DND-41 (cell line): Measurements from ENCODE around the gene QSOX2.

Experiments
- ATAC-seq: fragments of 200-7000 bp; cut with Tn5 transposase; 3 replicates; pipeline ENCODE4 v1.9.1; 2021; ENCODE audit warnings: low read depth; ENCODE audit not compliant: insufficient read depth
- DNase-seq: peaks from one replicate; pipeline ENCODE4 v3.0.0-alpha.2; 2020
- H2AFZ ChIP-seq: 2 replicates; pipeline ENCODE4 v1.6.0; 2012; ENCODE audit warnings: low read depth, low read length
- H3K27ac ChIP-seq: 2 replicates; pipeline ENCODE4 v1.5.1; 2012; ENCODE audit warnings: low read length, inconsistent platforms
- H3K27me3 ChIP-seq: fragments of 200-600 bp; sonication (generic); 2 replicates; pipeline ENCODE4 v1.6.0; 2012; ENCODE audit warnings: low read length, mild to moderate bottlenecking, inconsistent platforms; ENCODE audit not compliant: insufficient read depth, poor library complexity
- H3K36me3 ChIP-seq: 2 replicates; pipeline ENCODE4 v1.5.1; 2012; ENCODE audit warnings: low read length, inconsistent platforms; ENCODE audit not compliant: insufficient read depth
- H3K4me1 ChIP-seq: 2 replicates; pipeline ENCODE4 v1.5.1; 2012; ENCODE audit warnings: mild to moderate bottlenecking, low read length; ENCODE audit not compliant: insufficient read depth
- H3K4me2 ChIP-seq: 2 replicates; pipeline ENCODE4 v1.6.0; 2012; ENCODE audit warnings: mild to moderate bottlenecking, moderate library complexity, low read length, inconsistent platforms; ENCODE audit not compliant: insufficient read depth
- H3K4me3 ChIP-seq, 2 experiments: fragments of 200-600 bp in 1 of 2; shearing (Covaris generic) in 1 of 2; 2 replicates each; pipeline ENCODE4 v1.5.1; 2012 to 2016; ENCODE audit warnings: inconsistent platforms in 2 of 2, low read length in 2 of 2, mild to moderate bottlenecking in 2 of 2, low read depth in 1 of 2, moderate library complexity in 1 of 2
- H3K79me2 ChIP-seq: 2 replicates; pipeline ENCODE4 v1.6.0; 2012; ENCODE audit warnings: low read length, inconsistent platforms; ENCODE audit not compliant: insufficient read depth
- H3K9ac ChIP-seq: 2 replicates; pipeline ENCODE4 v1.6.0; 2012; ENCODE audit warnings: low read depth, mild to moderate bottlenecking, inconsistent platforms, low read length, moderate library complexity
- H3K9me3 ChIP-seq: 2 replicates; pipeline ENCODE4 v1.5.1; 2012; ENCODE audit warnings: low read length, moderate library complexity, mild to moderate bottlenecking, inconsistent platforms; ENCODE audit not compliant: insufficient read depth, severe bottlenecking
- H4K20me1 ChIP-seq: 2 replicates; pipeline ENCODE4 v1.6.0; 2012; ENCODE audit warnings: low read length; ENCODE audit not compliant: insufficient read depth
- CTCF ChIP-seq: IDR thresholded peaks from 2 replicates; pipeline ENCODE4 v1.5.1; 2012; ENCODE audit warnings: borderline replicate concordance, low read length, moderate library complexity, mild to moderate bottlenecking; ENCODE audit not compliant: poor library complexity, severe bottlenecking; ENCODE audit errors: extremely low read depth
- EZH2 ChIP-seq: IDR thresholded peaks from 3 replicates; pipeline ENCODE4 v1.6.1; 2012; ENCODE audit warnings: borderline replicate concordance, low read depth, mild to moderate bottlenecking, moderate library complexity, low read length, inconsistent platforms; ENCODE audit not compliant: severe bottlenecking

The QSOX2 gene

GRCh38 chr9:136178061-136178772 lies 67.4 kb downstream of the QSOX2 start:
- no peaks in the 10 kb centered on the region for H3K36me3 ChIP-seq
- no peak for DNase-seq
- H3K9me3 ChIP-seq, result no peaks in the 10 kb centered on the region
- no peak overlapping the region for H3K4me2 ChIP-seq
- H3K9ac ChIP-seq, result no peak overlapping the region
- no peak overlapping the region for H3K4me3 ChIP-seq
- H3K4me1 ChIP-seq, result no peaks in the 10 kb centered on the region
- no peak for ATAC-seq
- H3K27me3 ChIP-seq, result no peaks in the 10 kb centered on the region
- H3K27ac ChIP-seq, result no peak overlapping the region
- no peak for TF ChIP-seq EZH2
- TF ChIP-seq CTCF, result no peak
- H2AFZ ChIP-seq, result no peak overlapping the region
- H3K79me2 ChIP-seq, result no peaks in the 10 kb centered on the region
- no peaks in the 10 kb centered on the region for H4K20me1 ChIP-seq

DNA sequence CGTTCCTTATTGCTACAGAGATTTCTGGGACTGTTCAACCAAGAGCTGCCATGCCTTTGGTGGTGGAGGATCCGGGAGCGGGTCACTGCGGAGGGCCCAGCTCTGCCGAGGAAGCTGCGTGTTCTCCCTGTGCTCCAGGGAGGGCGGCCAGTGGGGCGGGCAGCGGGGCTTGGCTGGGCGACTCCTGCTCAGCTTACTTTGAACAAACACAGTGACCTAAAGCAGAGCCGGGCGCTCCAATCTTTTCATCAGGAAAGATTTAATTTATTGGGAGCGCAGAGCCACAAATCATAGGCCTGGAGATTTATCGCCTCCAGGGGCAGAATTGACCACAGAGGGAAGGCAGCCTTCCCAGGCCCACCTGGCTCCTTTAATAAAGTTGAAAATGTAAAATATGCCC lies 68.4 kb downstream of the QSOX2 start:
- ATAC-seq (no peak), DNase-seq (no peak)
- Histone ChIP-seq H3K4me1 (no peaks in the 10 kb centered on the region), H2AFZ (no peak overlapping the region), H3K79me2 (no peaks in the 10 kb centered on the region), H3K9me3 (no peaks in the 10 kb centered on the region), H3K27me3 (no peaks in the 10 kb centered on the region), H3K27ac (no peak overlapping the region), H3K9ac (no peak overlapping the region), H4K20me1 (no peaks in the 10 kb centered on the region), H3K36me3 (no peaks in the 10 kb centered on the region), H3K4me3 (no peak overlapping the region), H3K4me2 (no peak overlapping the region)
- TF ChIP-seq EZH2, result no peak

- Histone ChIP-seq H3K79me2 (no peaks in the 10 kb centered on the region), H3K4me1 (no peaks in the 10 kb centered on the region), H3K27me3 (no peaks in the 10 kb centered on the region), H4K20me1 (no peaks in the 10 kb centered on the region), H3K9ac (no peak overlapping the region), H3K27ac (no peak overlapping the region), H3K4me2 (no peak overlapping the region), H2AFZ (no peak overlapping the region), H3K9me3 (no peaks in the 10 kb centered on the region), H3K4me3 (no peak overlapping the region), H3K36me3 (no peaks in the 10 kb centered on the region)
- no peak for ATAC-seq
- TF ChIP-seq CTCF, result no peak
- DNase-seq, result no peak
Measured at GRCh38 chr9:136175616-136176197, 69.9 kb downstream of the QSOX2 start.

- ATAC-seq (no peak), DNase-seq (no peak)
- H3K4me3 ChIP-seq, result no peak overlapping the region
- H3K4me2 ChIP-seq, result no peak overlapping the region
- no peaks in the 10 kb centered on the region for H3K9me3 ChIP-seq
- no peaks in the 10 kb centered on the region for H3K36me3 ChIP-seq
- H3K4me1 ChIP-seq, result no peaks in the 10 kb centered on the region
- TF ChIP-seq CTCF, result no peak
- TF ChIP-seq EZH2, result no peak
- H2AFZ ChIP-seq, result no peak overlapping the region
- H3K27me3 ChIP-seq, result no peaks in the 10 kb centered on the region
- no peak overlapping the region for H3K9ac ChIP-seq
- no peaks in the 10 kb centered on the region for H3K79me2 ChIP-seq
- H4K20me1 ChIP-seq, result no peaks in the 10 kb centered on the region
- no peak overlapping the region for H3K27ac ChIP-seq
Measured at GRCh38 chr9:136174779-136175615, 70.6 kb downstream of the QSOX2 start.
